SJCRH30 (cell line): ENCODE measurements around the gene LDLRAD4. TPM values are rescaled to one million over a fixed set of nuclear protein-coding genes. Genes with fewer than 3 reads are reported as not detected.
A peak's percentile ranks its signal among the peaks of the same experiment; 100 is the strongest.
"Not testable (repeated sequence)": the region's sequence is repeated elsewhere in the genome, so short reads cannot be mapped to it uniquely, and the experiment has no call there.

ENCODE experiments used
- DNase-seq, 2 experiments: peaks; one replicate each; pipeline ENCODE4 v3.0.0-alpha.2; 2015 to 2020
- H3K27ac ChIP-seq: fragments of 250-450 bp; sonication (Bioruptor Pico); 2 replicates; pipeline ENCODE4 v1.5.1; 2020; ENCODE audit warnings: mild to moderate bottlenecking, moderate library complexity
- H3K27me3 ChIP-seq: fragments of 250-450 bp; sonication (Bioruptor Pico); 2 replicates; pipeline ENCODE4 v1.5.1; 2020; ENCODE audit warnings: mild to moderate bottlenecking, moderate library complexity
- H3K36me3 ChIP-seq: fragments of 250-450 bp; sonication (Bioruptor Pico); 2 replicates; pipeline ENCODE4 v1.5.1; 2020; ENCODE audit warnings: mild to moderate bottlenecking, moderate library complexity
- H3K4me1 ChIP-seq: fragments of 250-450 bp; sonication (Bioruptor Pico); 2 replicates; pipeline ENCODE4 v1.5.1; 2020; ENCODE audit warnings: mild to moderate bottlenecking, moderate library complexity
- H3K4me3 ChIP-seq: fragments of 250-450 bp; sonication (Bioruptor Pico); 2 replicates; pipeline ENCODE4 v1.5.1; 2020; ENCODE audit warnings: mild to moderate bottlenecking, moderate library complexity
- H3K9me3 ChIP-seq: fragments of 250-450 bp; sonication (Bioruptor Pico); replicated peaks from 2 replicates; pipeline ENCODE4 v1.5.1; 2020; ENCODE audit warnings: mild to moderate bottlenecking, moderate library complexity
- total RNA-seq: library from RNA; depleted of rRNA; stranded (reverse); fragments of >200 nt; shearing (Covaris generic); gene quantifications from 2 replicates; pipeline ENCODE4 v1.2.3, GENCODE V29; 2014

LDLRAD4 gene
- total RNA-seq, 1 experiment from 2014 or later = 0.26 TPM

- Histone ChIP-seq H3K4me3 (no peak overlapping the region), H3K36me3 (no peaks in the 10 kb centered on the region), H3K27ac (no peak overlapping the region), H3K27me3 (no peaks in the 10 kb centered on the region), H3K9me3 (no peaks in the 10 kb centered on the region), H3K4me1 (no peaks in the 10 kb centered on the region)
- no peak for DNase-seq
Observed at GRCh38 chr18:13488281-13488929, 269.8 kb downstream of the LDLRAD4 start.

GRCh38 chr18:13489303-13489702, 270.7 kb downstream of the LDLRAD4 start:
- not testable (repeated sequence) for H3K4me3 ChIP-seq, DNase-seq, H3K27ac ChIP-seq, H3K9me3 ChIP-seq, H3K36me3 ChIP-seq, H3K27me3 ChIP-seq, H3K4me1 ChIP-seq

DNA sequence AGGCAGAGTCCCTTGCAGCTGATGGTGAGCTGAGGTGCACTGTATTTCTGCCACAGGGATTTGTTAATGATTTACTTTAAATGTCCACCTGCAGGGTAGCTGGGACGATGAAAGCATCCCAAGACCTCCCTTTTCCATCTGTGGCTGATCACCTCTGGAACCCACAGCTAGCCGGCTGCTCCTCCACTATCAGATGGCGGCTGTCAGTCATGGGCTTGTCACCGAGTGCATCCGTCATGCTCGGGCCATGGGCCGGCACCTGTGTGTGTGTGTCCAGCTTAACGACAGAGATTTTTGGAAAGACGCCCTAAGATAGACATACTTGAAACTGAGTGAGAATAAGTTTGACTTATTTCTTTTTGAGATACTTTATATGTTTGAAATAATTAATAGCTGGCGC, 272.6 kb downstream of the LDLRAD4 start:
- Histone ChIP-seq H3K4me3 (no peak overlapping the region), H3K9me3 (no peaks in the 10 kb centered on the region), H3K27ac (no peak overlapping the region), H3K27me3 (no peaks in the 10 kb centered on the region), H3K36me3 (no peaks in the 10 kb centered on the region), H3K4me1 (no peaks in the 10 kb centered on the region)
- no peak for DNase-seq

DNA sequence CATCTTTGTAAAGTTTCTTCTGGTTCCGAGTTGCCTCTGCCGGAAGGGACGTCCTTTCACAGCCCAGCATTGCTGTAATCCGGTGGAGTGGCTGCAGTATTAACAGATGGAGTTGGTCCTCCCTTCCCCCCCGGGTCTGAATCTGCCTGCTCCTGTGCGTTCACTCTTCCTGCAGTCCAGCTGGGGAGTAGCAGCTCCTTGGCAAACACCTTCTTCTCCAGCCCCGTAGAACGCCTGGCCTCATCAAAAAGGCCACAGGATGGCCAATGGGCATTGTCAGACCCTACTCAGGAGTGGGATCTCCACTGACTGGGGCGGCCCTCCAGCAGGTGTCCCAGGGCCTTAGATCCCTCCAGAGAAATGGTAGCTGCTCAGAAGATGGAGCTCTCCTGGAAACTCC, 273.8 kb downstream of the LDLRAD4 start:
- Histone ChIP-seq H3K27me3 (no peaks in the 10 kb centered on the region), H3K36me3 (no peaks in the 10 kb centered on the region), H3K27ac (no peak overlapping the region), H3K4me3 (no peak overlapping the region), H3K9me3 (no peaks in the 10 kb centered on the region), H3K4me1 (no peaks in the 10 kb centered on the region)
- no peak for DNase-seq

DNA sequence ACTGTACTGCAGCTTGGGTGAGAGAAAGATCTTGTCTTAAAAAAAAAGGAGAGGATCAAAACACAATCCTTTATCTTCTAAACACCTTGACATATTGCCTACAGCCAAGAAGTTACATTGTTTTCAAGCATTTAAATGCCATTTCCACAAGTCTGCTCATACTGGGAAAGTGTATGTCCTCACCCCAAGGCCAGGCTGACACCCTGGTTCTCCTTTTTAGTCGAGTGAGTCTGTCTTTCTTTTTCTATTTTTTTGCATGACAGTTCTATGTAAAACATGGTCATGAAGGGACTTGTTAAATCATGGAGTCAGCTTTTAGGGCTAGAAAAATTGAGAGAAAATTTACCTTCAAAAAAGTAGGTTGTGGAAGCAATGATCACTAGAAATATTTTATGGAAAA, 274.5 kb downstream of the LDLRAD4 start:
- H3K27ac ChIP-seq = no peak overlapping the region
- no peaks in the 10 kb centered on the region for H3K27me3 ChIP-seq
- no peak overlapping the region for H3K4me3 ChIP-seq
- no peaks in the 10 kb centered on the region for H3K4me1 ChIP-seq
- H3K9me3 ChIP-seq = no peaks in the 10 kb centered on the region
- H3K36me3 ChIP-seq = no peaks in the 10 kb centered on the region
- no peak for DNase-seq

- Histone ChIP-seq H3K4me1 (no peaks in the 10 kb centered on the region), H3K9me3 (no peaks in the 10 kb centered on the region), H3K27me3 (no peaks in the 10 kb centered on the region), H3K4me3 (no peak overlapping the region), H3K36me3 (no peaks in the 10 kb centered on the region), H3K27ac (no peak overlapping the region)
- DNase-seq = no peak
Observed at GRCh38 chr18:13493725-13494124, 275.2 kb downstream of the LDLRAD4 start.

GRCh38 chr18:13494871-13495445, 276.4 kb downstream of the LDLRAD4 start:
- H3K27me3 ChIP-seq = no peaks in the 10 kb centered on the region
- DNase-seq = no peak
- H3K4me1 ChIP-seq = no peaks in the 10 kb centered on the region
- no peaks in the 10 kb centered on the region for H3K9me3 ChIP-seq
- H3K36me3 ChIP-seq = no peaks in the 10 kb centered on the region
- no peak overlapping the region for H3K4me3 ChIP-seq
- H3K27ac ChIP-seq = no peak overlapping the region

DNA sequence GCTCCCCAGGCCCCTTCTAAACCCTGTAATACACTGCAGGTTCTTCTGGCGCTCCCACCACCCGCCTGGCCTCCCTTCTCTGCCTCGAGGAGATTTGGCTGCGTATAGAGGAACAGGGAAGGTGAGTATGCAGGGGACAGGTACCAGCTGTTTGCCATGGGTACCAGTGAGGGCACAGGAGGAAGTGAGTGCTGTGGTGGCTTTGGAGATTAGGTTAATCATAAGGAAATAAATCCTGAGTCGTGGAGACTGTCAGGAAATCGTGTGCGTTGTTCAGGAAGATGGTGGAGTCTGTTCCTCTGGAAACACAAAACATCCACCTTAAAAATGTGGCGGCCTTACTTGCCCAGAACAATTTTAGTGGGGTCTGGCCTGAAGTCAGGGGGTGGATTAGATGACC, 277.4 kb downstream of the LDLRAD4 start:
- Histone ChIP-seq H3K4me1 (no peaks in the 10 kb centered on the region), H3K9me3 (no peaks in the 10 kb centered on the region), H3K27ac (no peak overlapping the region), H3K27me3 (no peaks in the 10 kb centered on the region), H3K36me3 (no peaks in the 10 kb centered on the region), H3K4me3 (no peak overlapping the region)
- no peak for DNase-seq

DNA sequence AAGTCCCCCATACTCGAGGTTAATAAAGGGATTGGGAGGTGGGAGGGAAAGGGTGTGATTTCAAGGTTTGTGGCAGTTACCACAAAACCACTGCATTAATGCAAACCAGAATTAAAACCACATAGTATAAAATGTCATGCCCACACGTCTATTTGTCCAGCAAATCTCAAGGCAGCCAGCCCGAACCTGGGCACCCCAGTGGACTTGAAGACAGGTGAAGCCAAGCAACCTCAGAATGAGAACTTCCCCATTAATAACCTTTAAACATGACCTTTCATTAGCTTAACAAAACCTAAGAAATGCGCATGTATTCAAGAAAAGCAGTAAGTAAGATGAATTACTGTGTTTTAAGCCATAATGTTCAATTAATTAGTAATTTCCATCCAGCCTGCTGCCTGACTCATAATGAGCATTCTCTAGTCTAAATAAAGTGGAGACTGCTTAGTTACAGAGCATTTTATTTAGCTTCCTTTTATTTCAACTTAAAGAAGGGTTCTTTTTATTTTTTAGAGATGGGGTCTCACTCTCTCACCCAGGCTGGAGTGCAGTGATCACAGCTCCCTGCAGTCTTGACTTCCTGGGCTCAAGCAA, 278.2 kb downstream of the LDLRAD4 start:
- no peak for DNase-seq
- Histone ChIP-seq H3K27ac (no peak overlapping the region), H3K4me1 (no peaks in the 10 kb centered on the region), H3K4me3 (no peak overlapping the region), H3K36me3 (no peaks in the 10 kb centered on the region), H3K27me3 (no peaks in the 10 kb centered on the region), H3K9me3 (no peaks in the 10 kb centered on the region)

DNA sequence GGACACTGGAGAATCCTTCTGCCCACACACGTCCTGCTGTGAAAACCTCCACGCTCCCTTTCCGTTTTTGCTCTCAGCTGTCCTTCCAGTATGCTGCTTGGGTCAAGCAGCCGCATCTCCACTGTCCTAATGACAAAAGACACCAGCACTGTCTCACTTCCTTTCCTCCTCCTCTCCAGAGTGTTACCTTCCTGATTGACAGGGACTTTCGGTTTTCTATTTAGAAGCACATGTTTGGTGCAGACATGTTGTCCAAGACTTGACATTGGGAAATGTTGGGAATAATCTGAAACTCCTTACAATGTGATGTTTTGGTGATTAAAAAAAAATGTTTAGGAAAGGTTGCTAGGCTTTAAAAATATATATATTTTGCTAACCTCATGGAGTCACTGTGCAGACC, 281.2 kb downstream of the LDLRAD4 start:
- no peaks in the 10 kb centered on the region for H3K27me3 ChIP-seq
- H3K27ac ChIP-seq = no peak overlapping the region
- no peak for DNase-seq
- no peaks in the 10 kb centered on the region for H3K9me3 ChIP-seq
- H3K4me3 ChIP-seq = no peak overlapping the region
- H3K36me3 ChIP-seq = no peaks in the 10 kb centered on the region
- no peaks in the 10 kb centered on the region for H3K4me1 ChIP-seq

GRCh38 chr18:13500227-13500865, 281.8 kb downstream of the LDLRAD4 start:
- H3K27ac ChIP-seq = no peak overlapping the region
- no peak overlapping the region for H3K4me3 ChIP-seq

GRCh38 chr18:13500869-13501542, 282.4 kb downstream of the LDLRAD4 start:
- H3K9me3 ChIP-seq = no peaks in the 10 kb centered on the region
- no peak overlapping the region for H3K4me3 ChIP-seq
- H3K4me1 ChIP-seq = no peaks in the 10 kb centered on the region
- H3K27ac ChIP-seq = no peak overlapping the region
- no peaks in the 10 kb centered on the region for H3K27me3 ChIP-seq
- H3K36me3 ChIP-seq = no peaks in the 10 kb centered on the region
- DNase-seq = no peak

More at GRCh38 chr18:13500227-13500865, 281.8 kb downstream of the LDLRAD4 start:
- Histone ChIP-seq H3K4me1 (no peaks in the 10 kb centered on the region), H3K36me3 (no peaks in the 10 kb centered on the region), H3K27me3 (no peaks in the 10 kb centered on the region), H3K9me3 (no peaks in the 10 kb centered on the region)
- DNase-seq = peak in 1 of 2 experiments; percentile 2

DNA sequence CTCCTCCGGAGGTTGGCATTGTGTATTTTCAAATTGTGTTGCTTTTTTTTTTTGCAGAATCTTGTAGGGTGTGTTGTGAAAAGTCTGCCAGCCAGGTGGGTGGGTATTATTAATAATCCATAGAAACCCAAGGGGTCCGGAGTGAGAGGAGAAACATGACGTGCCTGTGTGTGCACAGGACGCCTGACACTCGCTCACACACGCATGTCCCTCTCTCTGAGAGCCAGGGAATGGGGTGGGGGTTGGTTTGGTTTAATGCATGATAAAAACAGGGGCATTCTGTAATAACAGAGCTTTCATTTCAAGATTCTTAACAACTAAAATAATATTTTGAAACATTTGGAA, 283.0 kb downstream of the LDLRAD4 start:
- DNase-seq = no peak
- Histone ChIP-seq H3K9me3 (no peaks in the 10 kb centered on the region), H3K36me3 (no peaks in the 10 kb centered on the region), H3K27me3 (no peaks in the 10 kb centered on the region), H3K4me1 (no peaks in the 10 kb centered on the region), H3K27ac (no peak overlapping the region), H3K4me3 (no peak overlapping the region)

- no peaks in the 10 kb centered on the region for H3K9me3 ChIP-seq
- no peaks in the 10 kb centered on the region for H3K36me3 ChIP-seq
- H3K27me3 ChIP-seq = no peaks in the 10 kb centered on the region
- no peaks in the 10 kb centered on the region for H3K4me1 ChIP-seq
- H3K27ac ChIP-seq = no peak overlapping the region
- DNase-seq = no peak
- H3K4me3 ChIP-seq = no peak overlapping the region
Observed at GRCh38 chr18:13501891-13502290, 283.3 kb downstream of the LDLRAD4 start.

- H3K9me3 ChIP-seq = no peaks in the 10 kb centered on the region
- H3K4me1 ChIP-seq = no peaks in the 10 kb centered on the region
- H3K27me3 ChIP-seq = no peaks in the 10 kb centered on the region
- no peak overlapping the region for H3K27ac ChIP-seq
- no peak overlapping the region for H3K4me3 ChIP-seq
- peak in 1 of 2 experiments; percentile 3 for DNase-seq
- H3K36me3 ChIP-seq = no peaks in the 10 kb centered on the region
Observed at GRCh38 chr18:13502585-13502984, 284.0 kb downstream of the LDLRAD4 start.
